Gastrocnemius medialis (tissue), 4 donors: ENCODE results near the gene DLG1.

ENCODE experiments used
- POLR2A ChIP-seq, 2 donors: fragments of 450-650 bp; IDR thresholded peaks; one replicate each; pipeline ENCODE4 v1.6.1; 2017; ENCODE audit warnings: antibody characterized with exemption in 2 of 2, mild to moderate bottlenecking in 2 of 2, moderate library complexity in 2 of 2
- TF ChIP-seq, protein P1 (sequence below), 5 experiments: fragments of 450-650 bp in 3 of 5; fragments of 200-600 bp in 2 of 5; sonication (generic) in 2 of 5; IDR thresholded peaks in 4 of 5; conservative IDR thresholded peaks in 1 of 5; 1 replicate in 4 of 5; 2 replicates in 1 of 5; pipeline ENCODE4 v1.5.1; 2016 to 2019; ENCODE audit warnings: antibody characterized with exemption in 5 of 5, mild to moderate bottlenecking in 3 of 5, moderate library complexity in 3 of 5

- no peak for TF ChIP-seq POLR2A (IDR thresholded peaks at IDR 0.05)
- TF ChIP-seq, protein P1, sequence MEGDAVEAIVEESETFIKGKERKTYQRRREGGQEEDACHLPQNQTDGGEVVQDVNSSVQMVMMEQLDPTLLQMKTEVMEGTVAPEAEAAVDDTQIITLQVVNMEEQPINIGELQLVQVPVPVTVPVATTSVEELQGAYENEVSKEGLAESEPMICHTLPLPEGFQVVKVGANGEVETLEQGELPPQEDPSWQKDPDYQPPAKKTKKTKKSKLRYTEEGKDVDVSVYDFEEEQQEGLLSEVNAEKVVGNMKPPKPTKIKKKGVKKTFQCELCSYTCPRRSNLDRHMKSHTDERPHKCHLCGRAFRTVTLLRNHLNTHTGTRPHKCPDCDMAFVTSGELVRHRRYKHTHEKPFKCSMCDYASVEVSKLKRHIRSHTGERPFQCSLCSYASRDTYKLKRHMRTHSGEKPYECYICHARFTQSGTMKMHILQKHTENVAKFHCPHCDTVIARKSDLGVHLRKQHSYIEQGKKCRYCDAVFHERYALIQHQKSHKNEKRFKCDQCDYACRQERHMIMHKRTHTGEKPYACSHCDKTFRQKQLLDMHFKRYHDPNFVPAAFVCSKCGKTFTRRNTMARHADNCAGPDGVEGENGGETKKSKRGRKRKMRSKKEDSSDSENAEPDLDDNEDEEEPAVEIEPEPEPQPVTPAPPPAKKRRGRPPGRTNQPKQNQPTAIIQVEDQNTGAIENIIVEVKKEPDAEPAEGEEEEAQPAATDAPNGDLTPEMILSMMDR (IDR thresholded peaks at IDR 0.05 in 4 of 5, conservative IDR thresholded peaks at IDR 0.05 in 1 of 5), result no peak
These were observed 13.2 kb upstream of the DLG1 start for GRCh38 chr3:197311591-197311990.
